ENCODE measurements around the gene ANOS1. TPM values are rescaled to one million over a fixed set of nuclear protein-coding genes. Genes with fewer than 3 reads are reported as not detected.

Gene ANOS1
- total and polyA plus RNA-seq, 2 of the 13 experiments (the other 11 are each of a cell fraction or from before 2014, with no cell fraction given): not detected

GRCh38 chrX:8647176-8647575 lies 84.8 kb downstream of the ANOS1 start (continued):
- TF ChIP-seq ZMYM3 (CRISPR knock-in tag; IDR thresholded peaks at IDR 0.05) (no peak), ZNF260 (CRISPR knock-in tag; IDR thresholded peaks at IDR 0.05; ENCODE audit: borderline replicate concordance, low read depth) (no peak), ZNF770 (CRISPR knock-in tag; IDR thresholded peaks at IDR 0.05) (no peak)

- DNase-seq (ENCODE audit: low spot score) (no peak), FAIRE-seq (no peak), ATAC-seq (no peak)
- ChIA-PET CTCF (ENCODE audit: low intra/inter-chr PET ratio, low total read pairs) (no interaction called here), POLR2A (no interaction called here)
- H4K20me1 ChIP-seq (ENCODE audit: insufficient read depth, low read length): no peaks in the 10 kb centered on the region
- H3K36me3 ChIP-seq (replicated peaks in 1 of 2; ENCODE audit: control insufficient read depth in 1 of 2, insufficient read depth in 2 of 2, low read length in 2 of 2): no peaks in the 10 kb centered on the region
- TF ChIP-seq PLRG1 (conservative IDR thresholded peaks at IDR 0.05) (no peak), MTF2 (CRISPR knock-in tag; IDR thresholded peaks at IDR 0.05; ENCODE audit: borderline replicate concordance) (no peak), HOXA3 (CRISPR knock-in tag; IDR thresholded peaks at IDR 0.05) (no peak), ZNF770 (CRISPR knock-in tag; IDR thresholded peaks at IDR 0.05) (no peak), ZBTB2 (CRISPR knock-in tag; IDR thresholded peaks at IDR 0.05; ENCODE audit: low read depth) (no peak), ZNF777 (CRISPR knock-in tag; IDR thresholded peaks at IDR 0.05) (no peak)
- H3K9ac ChIP-seq (ENCODE audit: insufficient read depth, low read depth, low read length): no peak overlapping the region
- no peaks in the 10 kb centered on the region for H3K4me1 ChIP-seq (ENCODE audit: insufficient read depth, low read length)
- H2AFZ ChIP-seq (ENCODE audit: low read length): no peak overlapping the region
- H3K27ac ChIP-seq (ENCODE audit: extremely low read length, insufficient read depth, low read length): no peak overlapping the region
- no peaks in the 10 kb centered on the region for H3K27me3 ChIP-seq (ENCODE audit: control insufficient read depth in 1 of 2, insufficient read depth in 2 of 2, low read length in 2 of 2)
- in situ Hi-C loops (cut with HindIII; ENCODE audit: extremely low pct_ligation_motif_present, low pct_unique_long_range_greater_than_20kb): no loop called here
- WGBS (ENCODE audit: low lambda C conversion rate): 0% methylated on average over 5 of the region's 11 CpGs
- no TSS peak for BruUV-seq (replicated peaks)
- H3K9me3 ChIP-seq (ENCODE audit: low read length): no peaks in the 10 kb centered on the region
- no peak overlapping the region for H3K4me2 ChIP-seq (ENCODE audit: low read depth, low read length)
- intact Hi-C loops (cut with micrococcal nuclease; ENCODE audit: unreplicated experiment): no loop called here
- H3K79me2 ChIP-seq (ENCODE audit: insufficient read depth, low read length): no peaks in the 10 kb centered on the region
- H3K4me3 ChIP-seq (replicated peaks in 1 of 3; ENCODE audit: insufficient read depth in 1 of 3, low read depth in 2 of 3, low read length in 3 of 3): no peak overlapping the region
Observed at GRCh38 chrX:8639949-8640475, 91.9 kb downstream of the ANOS1 start.

All from HepG2 (cell line).